ENCODE data around the gene AIFM3. TPM values are rescaled to one million over a fixed set of nuclear protein-coding genes. Genes with fewer than 3 reads are reported as not detected.
A peak's percentile ranks its signal among the peaks of the same experiment; 100 is the strongest.

Gene AIFM3
- total RNA-seq, 2 donors from 2014 or later, result 0.11 to 0.12 TPM

GRCh38 chr22:20951932-20952380 is 15.1 kb upstream of the AIFM3 start:
- H3K27ac Mint-ChIP-seq, result no peak overlapping the region
- no peak for ATAC-seq
- peaks cover 0 to 18% of the 10 kb centered on the region in 2 donors for H3K36me3 Mint-ChIP-seq
- H3K9me3 Mint-ChIP-seq, result no peaks in the 10 kb centered on the region
- DNase-seq (ENCODE audit: low spot score in 2 of 2), result no peak

- ATAC-seq (no peak), DNase-seq (ENCODE audit: low spot score in 2 of 2) (no peak)
- Mint-ChIP-seq H3K27ac (peak overlapping the region in 1 of 2 donors; percentile 38), H3K36me3 (peaks cover 0 to 18% of the 10 kb centered on the region in 2 donors), H3K9me3 (no peaks in the 10 kb centered on the region)
These were observed 14.3 kb upstream of the AIFM3 start for GRCh38 chr22:20952544-20953341.

GRCh38 chr22:20953342-20953608 is 13.8 kb upstream of the AIFM3 start:
- peaks cover 0 to 18% of the 10 kb centered on the region in 2 donors for H3K36me3 Mint-ChIP-seq
- H3K9me3 Mint-ChIP-seq, result no peaks in the 10 kb centered on the region
- no peak overlapping the region for H3K27ac Mint-ChIP-seq
- ATAC-seq (no peak), DNase-seq (ENCODE audit: low spot score in 2 of 2) (no peak)

GRCh38 chr22:20953668-20954500 is 13.2 kb upstream of the AIFM3 start:
- DNase-seq (ENCODE audit: low spot score in 2 of 2) (no peak), ATAC-seq (no peak)
- peak overlapping the region in 1 of 2 donors; percentile 41 for H3K27ac Mint-ChIP-seq
- H3K9me3 Mint-ChIP-seq, result no peaks in the 10 kb centered on the region
- H3K36me3 Mint-ChIP-seq, result peaks cover 0 to 18% of the 10 kb centered on the region in 2 donors

GRCh38 chr22:20955548-20955947 is 11.5 kb upstream of the AIFM3 start:
- DNase-seq (ENCODE audit: low spot score in 2 of 2) (no peak), ATAC-seq (peak in 1 of 2 donors; percentile 30)
- H3K9me3 Mint-ChIP-seq, result no peaks in the 10 kb centered on the region
- no peak overlapping the region for H3K27ac Mint-ChIP-seq
- peaks cover 0 to 6% of the 10 kb centered on the region in 2 donors for H3K36me3 Mint-ChIP-seq

- DNase-seq (ENCODE audit: low spot score in 2 of 2) (no peak), ATAC-seq (no peak)
- Mint-ChIP-seq H3K27ac (no peak overlapping the region), H3K36me3 (peaks cover 0 to 6% of the 10 kb centered on the region in 2 donors), H3K9me3 (no peaks in the 10 kb centered on the region)
These were observed 10.6 kb upstream of the AIFM3 start for GRCh38 chr22:20956258-20957101.

- no peaks in the 10 kb centered on the region for H3K9me3 Mint-ChIP-seq
- H3K36me3 Mint-ChIP-seq, result peaks cover 0 to 6% of the 10 kb centered on the region in 2 donors
- H3K27ac Mint-ChIP-seq, result no peak overlapping the region
- DNase-seq (ENCODE audit: low spot score in 2 of 2), result no peak
- peak in 1 of 2 donors; percentile 4 for ATAC-seq
These were observed 9.9 kb upstream of the AIFM3 start for GRCh38 chr22:20957102-20957682.

- ATAC-seq, result peak in 1 of 2 donors; percentile 27
These were observed 9.2 kb upstream of the AIFM3 start for GRCh38 chr22:20957683-20958431.

GRCh38 chr22:20959578-20960461 is 7.2 kb upstream of the AIFM3 start:
- DNase-seq (ENCODE audit: low spot score in 2 of 2) (no peak), ATAC-seq (no peak)
- no peak overlapping the region for H3K27ac Mint-ChIP-seq
- H3K9me3 Mint-ChIP-seq, result no peaks in the 10 kb centered on the region
- no peaks in the 10 kb centered on the region for H3K36me3 Mint-ChIP-seq

More at GRCh38 chr22:20957683-20958431, 9.2 kb upstream of the AIFM3 start:
- Mint-ChIP-seq H3K27ac (peak overlapping the region in 1 of 2 donors; percentile 50), H3K36me3 (no peaks in the 10 kb centered on the region), H3K9me3 (no peaks in the 10 kb centered on the region)
- DNase-seq (ENCODE audit: low spot score in 2 of 2), result no peak

- Mint-ChIP-seq H3K9me3 (no peaks in the 10 kb centered on the region), H3K36me3 (no peaks in the 10 kb centered on the region), H3K27ac (no peak overlapping the region)
- DNase-seq (ENCODE audit: low spot score in 2 of 2), result no peak
- no peak for ATAC-seq
These were observed 6.4 kb upstream of the AIFM3 start for GRCh38 chr22:20960609-20961008.

GRCh38 chr22:20962491-20962945 is 4.5 kb upstream of the AIFM3 start:
- Mint-ChIP-seq H3K9me3 (no peaks in the 10 kb centered on the region), H3K36me3 (no peaks in the 10 kb centered on the region), H3K27ac (no peak overlapping the region)
- DNase-seq (ENCODE audit: low spot score in 2 of 2) (no peak), ATAC-seq (no peak)

GRCh38 chr22:20963201-20964052 is 3.6 kb upstream of the AIFM3 start:
- H3K9me3 Mint-ChIP-seq, result no peaks in the 10 kb centered on the region
- no peaks in the 10 kb centered on the region for H3K36me3 Mint-ChIP-seq
- DNase-seq (ENCODE audit: low spot score in 2 of 2) (no peak), ATAC-seq (no peak)
- H3K27ac Mint-ChIP-seq, result no peak overlapping the region

- Mint-ChIP-seq H3K9me3 (no peaks in the 10 kb centered on the region), H3K27ac (peak overlapping the region in 1 of 2 donors; percentile 30), H3K36me3 (no peaks in the 10 kb centered on the region)
- peak in 1 of 2 donors; percentile 27 for ATAC-seq
- DNase-seq (ENCODE audit: low spot score in 2 of 2), result no peak
These were observed 2.8 kb upstream of the AIFM3 start for GRCh38 chr22:20964090-20964798.

GRCh38 chr22:20964799-20965103 is 2.3 kb upstream of the AIFM3 start:
- Mint-ChIP-seq H3K27ac (peak overlapping the region in 1 of 2 donors; percentile 30), H3K9me3 (no peaks in the 10 kb centered on the region), H3K36me3 (no peaks in the 10 kb centered on the region)
- ATAC-seq (peak; percentile 6 to 11), DNase-seq (ENCODE audit: low spot score in 2 of 2) (no peak)

All from activated naive CD4-positive, alpha-beta T cell treated with anti-CD3 and anti-CD28 coated beads, Interleukin-2, amount 50 U/mL, for 72 hours (primary cell).